Measurements from ENCODE around the gene RPL6.
"Not testable (repeated sequence)": the region's sequence is repeated elsewhere in the genome, so short reads cannot be mapped to it uniquely, and the experiment has no call there.

Gene RPL6

GRCh38 chr12:112409064-112409905, at the start of gene RPL6:
Gene RPL6 (minus strand): TSS chr12:112409605. CDS start chr12:112408656, 949 bp downstream.
- peak; percentile 64 for DNase-seq

GRCh38 chr12:112458751-112459150, 49.3 kb upstream of the RPL6 start:
- DNase-seq, result no peak

GRCh38 chr12:112458330-112458729, 48.9 kb upstream of the RPL6 start:
- DNase-seq, result no peak

GRCh38 chr12:112457142-112457541, 47.7 kb upstream of the RPL6 start:
- not testable (repeated sequence) for DNase-seq

- no peak for DNase-seq
Measured at GRCh38 chr12:112456029-112456428, 46.6 kb upstream of the RPL6 start.

GRCh38 chr12:112450725-112451124, 41.3 kb upstream of the RPL6 start:
- DNase-seq, result no peak

- DNase-seq, result not testable (repeated sequence)
Measured at GRCh38 chr12:112448165-112448564, 38.8 kb upstream of the RPL6 start.

GRCh38 chr12:112447106-112447505, 37.7 kb upstream of the RPL6 start:
- DNase-seq, result no peak

- no peak for DNase-seq
Measured at GRCh38 chr12:112446008-112446725, 36.8 kb upstream of the RPL6 start.

- no peak for DNase-seq
Measured at GRCh38 chr12:112443916-112444315, 34.5 kb upstream of the RPL6 start.

GRCh38 chr12:112440653-112441052, 31.2 kb upstream of the RPL6 start:
- DNase-seq, result not testable (repeated sequence)

- no peak for DNase-seq
Measured at GRCh38 chr12:112439769-112440168, 30.4 kb upstream of the RPL6 start.

- not testable (repeated sequence) for DNase-seq
Measured at GRCh38 chr12:112438645-112439044, 29.2 kb upstream of the RPL6 start.

- DNase-seq, result no peak
Measured at GRCh38 chr12:112433551-112433950, 24.1 kb upstream of the RPL6 start.

GRCh38 chr12:112431965-112432364, 22.6 kb upstream of the RPL6 start:
- DNase-seq, result no peak

- no peak for DNase-seq
Measured at GRCh38 chr12:112430929-112431328, 21.5 kb upstream of the RPL6 start.

- DNase-seq, result no peak
Measured at GRCh38 chr12:112427760-112428159, 18.4 kb upstream of the RPL6 start.

- DNase-seq, result no peak
Measured at GRCh38 chr12:112425582-112426382, 16.4 kb upstream of the RPL6 start.

GRCh38 chr12:112424126-112424525, 14.7 kb upstream of the RPL6 start:
- DNase-seq, result no peak

- no peak for DNase-seq
Measured at GRCh38 chr12:112422531-112422930, 13.1 kb upstream of the RPL6 start.

- no peak for DNase-seq
Measured at GRCh38 chr12:112421363-112421762, 12.0 kb upstream of the RPL6 start.

GRCh38 chr12:112420740-112421139, 11.3 kb upstream of the RPL6 start:
- no peak for DNase-seq
